Stimulated activated CD8-positive, alpha-beta memory T cell treated with anti-CD3 and anti-CD28 coated beads, Interleukin-12 subunit alpha, Interleukin-12 subunit beta, amount 100 ng/mL, for 24 hours (primary cell): ENCODE data around the gene CD3D.

Experiments used
- DNase-seq: peaks from one replicate; pipeline ENCODE4 v3.0.0-alpha.2; 2020; ENCODE audit errors: extremely low read depth

CD3D gene

GRCh38 chr11:118301600-118302195 is 40.8 kb downstream of the CD3D start:
- no peak for DNase-seq

GRCh38 chr11:118295815-118296454 is 46.6 kb downstream of the CD3D start:
- no peak for DNase-seq

GRCh38 chr11:118295199-118295598 is 47.3 kb downstream of the CD3D start:
- DNase-seq, result no peak

GRCh38 chr11:118294053-118294452 is 48.5 kb downstream of the CD3D start:
- no peak for DNase-seq

DNA sequence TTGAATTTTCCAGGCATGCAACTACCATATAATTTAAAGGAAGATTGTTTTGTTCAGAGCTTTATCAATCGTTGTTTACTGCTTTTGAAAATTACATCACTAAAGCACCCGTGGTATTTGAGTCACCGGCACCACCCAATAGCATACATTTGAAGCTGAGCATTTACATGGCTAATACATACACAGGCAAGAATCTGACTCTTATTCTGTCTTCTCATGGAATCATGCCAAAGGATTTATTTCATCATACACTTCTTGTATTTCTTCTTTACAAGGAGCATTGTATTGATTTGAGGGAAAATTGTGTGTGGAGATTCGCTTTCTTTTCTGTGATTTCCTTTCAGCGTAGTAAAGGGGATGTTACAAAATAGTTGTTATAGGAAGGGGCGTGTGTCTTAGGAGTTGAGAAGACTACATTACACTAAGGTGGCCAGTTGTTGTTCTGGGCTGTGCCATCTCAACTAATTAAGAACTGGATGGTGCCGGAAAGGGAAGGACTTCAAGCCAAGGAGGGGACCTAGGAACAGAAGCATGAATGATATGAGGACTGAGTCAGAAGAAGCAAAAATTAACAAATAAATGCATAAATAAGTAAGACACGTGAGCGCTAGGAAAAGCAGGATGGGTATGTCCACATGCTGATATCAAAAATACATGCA is 50.9 kb downstream of the CD3D start:
- DNase-seq, result no peak

- DNase-seq, result no peak
These were observed 51.6 kb downstream of the CD3D start for GRCh38 chr11:118290923-118291322.

DNA sequence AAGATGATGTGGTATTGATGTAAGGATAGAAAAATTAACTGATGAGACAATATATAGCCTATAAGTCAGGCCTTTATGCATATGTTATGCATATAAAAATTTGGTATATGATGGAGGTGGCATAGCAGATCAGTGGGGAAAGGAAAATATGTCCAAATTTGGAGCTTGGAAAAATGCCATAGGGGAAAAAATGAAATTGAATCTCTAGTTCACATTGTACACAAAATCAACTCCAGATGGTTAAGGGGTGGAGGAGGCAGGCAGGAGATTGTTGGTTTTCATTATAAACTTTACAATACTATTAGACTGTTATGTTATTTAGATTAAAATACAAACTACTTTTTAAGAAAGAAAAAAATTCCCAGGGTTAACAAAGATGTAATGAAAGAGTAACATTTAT is 53.1 kb downstream of the CD3D start:
- DNase-seq, result no peak
